ENCODE data around the gene ATP8B4. TPM values are rescaled to one million over a fixed set of nuclear protein-coding genes. Genes with fewer than 3 reads are reported as not detected.

Gene ATP8B4
- total RNA-seq, 1 experiment from 2014 or later: not detected

GRCh38 chr15:50016951-50017350 is 102.1 kb downstream of the ATP8B4 start:
- ChIA-PET POLR2A (ENCODE audit: unreplicated experiment) (no interaction called here), CTCF (no interaction called here)
- H4K20me1 ChIP-seq (ENCODE audit: low read length): no peaks in the 10 kb centered on the region
- DNase-seq (no peak), ATAC-seq (no peak)
- H3F3A ChIP-seq (ENCODE audit: low read length, unreplicated experiment): no peaks in the 10 kb centered on the region
- intact Hi-C loops (cut with micrococcal nuclease): no loop called here
- H3K9me2 ChIP-seq (replicated peaks; ENCODE audit: low read length): no peaks in the 10 kb centered on the region
- H3K4me1 ChIP-seq (ENCODE audit: insufficient read depth, low read length): no peaks in the 10 kb centered on the region
- no peaks in the 10 kb centered on the region for H3K79me2 ChIP-seq (ENCODE audit: low read length)
- no peaks in the 10 kb centered on the region for H3K27me3 ChIP-seq (ENCODE audit: low read length)
- no peak overlapping the region for H3K4me2 ChIP-seq (ENCODE audit: low read length)
- H3K27ac ChIP-seq (ENCODE audit: low read length): no peak overlapping the region
- no peaks in the 10 kb centered on the region for H3K36me3 ChIP-seq (ENCODE audit: low read depth, low read length)
- H3K9ac ChIP-seq (ENCODE audit: low read length): no peak overlapping the region
- TF ChIP-seq EZH2 (IDR thresholded peaks at IDR 0.05; ENCODE audit: low read length, unreplicated experiment) (no peak), EZH2phosphoT487 (IDR thresholded peaks at IDR 0.05; ENCODE audit: borderline replicate concordance, low read length) (no peak), CTCF (conservative IDR thresholded peaks at IDR 0.05; ENCODE audit: low read depth, low read length) (no peak)
- no peak overlapping the region for H3K4me3 ChIP-seq (ENCODE audit: low read length)
- no peaks in the 10 kb centered on the region for H3K9me3 ChIP-seq (ENCODE audit: low read length)
- BruUV-seq (replicated peaks): no TSS peak
- no peak overlapping the region for H2AFZ ChIP-seq (ENCODE audit: low read length)

- Histone ChIP-seq H3K9ac (ENCODE audit: low read length) (no peak overlapping the region), H3K4me3 (ENCODE audit: low read length) (no peak overlapping the region), H3K4me1 (ENCODE audit: insufficient read depth, low read length) (no peaks in the 10 kb centered on the region), H3K79me2 (ENCODE audit: low read length) (no peaks in the 10 kb centered on the region), H2AFZ (ENCODE audit: low read length) (no peak overlapping the region), H3K27ac (ENCODE audit: low read length) (no peak overlapping the region), H3K4me2 (ENCODE audit: low read length) (no peak overlapping the region), H3K9me2 (replicated peaks; ENCODE audit: low read length) (no peaks in the 10 kb centered on the region), H3F3A (ENCODE audit: low read length, unreplicated experiment) (no peaks in the 10 kb centered on the region), H3K9me3 (ENCODE audit: low read length) (no peaks in the 10 kb centered on the region), H3K36me3 (ENCODE audit: low read depth, low read length) (no peaks in the 10 kb centered on the region), H3K27me3 (ENCODE audit: low read length) (no peaks in the 10 kb centered on the region), H4K20me1 (ENCODE audit: low read length) (no peaks in the 10 kb centered on the region)
- TF ChIP-seq EZH2 (IDR thresholded peaks at IDR 0.05; ENCODE audit: low read length, unreplicated experiment) (no peak), CTCF (conservative IDR thresholded peaks at IDR 0.05; ENCODE audit: low read depth, low read length) (no peak), EZH2phosphoT487 (IDR thresholded peaks at IDR 0.05; ENCODE audit: borderline replicate concordance, low read length) (no peak)
- BruUV-seq (replicated peaks): no TSS peak
- no peak for DNase-seq
- no peak for ATAC-seq
- intact Hi-C loops (cut with micrococcal nuclease): no loop called here
- POLR2A ChIA-PET (ENCODE audit: unreplicated experiment): no interaction called here
- CTCF ChIA-PET: no interaction called here
Measured at GRCh38 chr15:50012790-50013189, 106.2 kb downstream of the ATP8B4 start.

GRCh38 chr15:50009634-50010033 is 109.4 kb downstream of the ATP8B4 start:
- DNase-seq: no peak
- Histone ChIP-seq H4K20me1 (ENCODE audit: low read length) (no peaks in the 10 kb centered on the region), H3F3A (ENCODE audit: low read length, unreplicated experiment) (no peaks in the 10 kb centered on the region), H2AFZ (ENCODE audit: low read length) (no peak overlapping the region), H3K9me2 (replicated peaks; ENCODE audit: low read length) (no peaks in the 10 kb centered on the region), H3K4me2 (ENCODE audit: low read length) (no peak overlapping the region), H3K4me1 (ENCODE audit: insufficient read depth, low read length) (no peaks in the 10 kb centered on the region), H3K27ac (ENCODE audit: low read length) (no peak overlapping the region), H3K27me3 (ENCODE audit: low read length) (no peaks in the 10 kb centered on the region), H3K9ac (ENCODE audit: low read length) (no peak overlapping the region), H3K9me3 (ENCODE audit: low read length) (no peaks in the 10 kb centered on the region), H3K79me2 (ENCODE audit: low read length) (no peaks in the 10 kb centered on the region), H3K4me3 (ENCODE audit: low read length) (no peak overlapping the region), H3K36me3 (ENCODE audit: low read depth, low read length) (no peaks in the 10 kb centered on the region)
- TF ChIP-seq EZH2phosphoT487 (IDR thresholded peaks at IDR 0.05; ENCODE audit: borderline replicate concordance, low read length): no peak
- no peak for TF ChIP-seq EZH2 (IDR thresholded peaks at IDR 0.05; ENCODE audit: low read length, unreplicated experiment)
- TF ChIP-seq CTCF (conservative IDR thresholded peaks at IDR 0.05; ENCODE audit: low read depth, low read length): no peak
- BruUV-seq (replicated peaks): no TSS peak
- ChIA-PET POLR2A (ENCODE audit: unreplicated experiment) (no interaction called here), CTCF (no interaction called here)
- ATAC-seq: no peak
- intact Hi-C loops (cut with micrococcal nuclease): no loop called here

Measured in PC-3 (cell line).